H1 (cell line): ENCODE results near the gene PLGRKT. TPM values are rescaled to one million over a fixed set of nuclear protein-coding genes. Genes with fewer than 3 reads are reported as not detected.

Experiments used
- CTCF ChIA-PET: fragments of 300-600 bp; sonication (Branson Sonifier 250); formaldehyde crosslinking; loops from one replicate; lab custom pipeline; 2021; ENCODE audit not compliant: partially characterized antibody; lab: Charles Lee
- POLR2A ChIA-PET: fragments of 300-600 bp; sonication (Branson Sonifier 250); formaldehyde crosslinking; loops from one replicate; lab custom pipeline; 2021; ENCODE audit warnings: inconsistent platforms; ENCODE audit not compliant: partially characterized antibody; lab: Charles Lee
- DNase-seq, 2 experiments: peaks; one replicate each; pipeline versions ENCODE4 v3.0.0 to v3.0.0-alpha.2; 2010 to 2022; ENCODE audit warnings: low spot score in 2 of 2, low read depth in 1 of 2, mixed read lengths in 1 of 2
- FAIRE-seq: peaks from 2 replicates; lab custom pipeline; 2011; peaks lifted over from hg19 to GRCh38; lab: Jason Lieb, UNC
- H2AFZ ChIP-seq: 2 replicates; pipeline ENCODE4 v1.8.1; 2012; ENCODE audit warnings: low read length, inconsistent platforms
- H2AK5ac ChIP-seq: 2 replicates; pipeline ENCODE4 v1.6.1; 2013; ENCODE audit warnings: low read depth, low read length
- H2BK120ac ChIP-seq: replicated peaks from 2 replicates; pipeline ENCODE3; 2013; ENCODE audit warnings: low read depth, low read length, inconsistent platforms
- H2BK12ac ChIP-seq: 2 replicates; pipeline ENCODE4 v1.6.1; 2013; ENCODE audit warnings: low read depth, low read length
- H2BK15ac ChIP-seq: 2 replicates; pipeline ENCODE4 v1.6.1; 2013; ENCODE audit warnings: low read length
- H2BK20ac ChIP-seq: 2 replicates; pipeline ENCODE4 v1.6.1; 2013; ENCODE audit warnings: low read length
- H2BK5ac ChIP-seq: 2 replicates; pipeline ENCODE4 v1.6.1; 2013; ENCODE audit warnings: low read depth, low read length
- H3K14ac ChIP-seq: 2 replicates; pipeline ENCODE4 v1.6.1; 2013; ENCODE audit warnings: inconsistent platforms; ENCODE audit not compliant: insufficient read length
- H3K18ac ChIP-seq: 2 replicates; pipeline ENCODE4 v1.6.1; 2013; ENCODE audit warnings: low read length; ENCODE audit errors: extremely low read depth
- H3K23ac ChIP-seq: 2 replicates; pipeline ENCODE4 v1.6.1; 2013; ENCODE audit warnings: inconsistent platforms; ENCODE audit not compliant: insufficient read length
- H3K23me2 ChIP-seq: 2 replicates; pipeline ENCODE4 v1.6.1; 2013; ENCODE audit warnings: low read depth, low read length
- H3K27ac ChIP-seq: 2 replicates; pipeline ENCODE4 v1.6.1; 2011; ENCODE audit warnings: low read depth, low read length, inconsistent platforms
- H3K27me3 ChIP-seq, 4 experiments: replicated peaks in 1 of 4; 1 replicate in 1 of 4; 2 replicates in 3 of 4; pipeline versions ENCODE4 v1.6.1 to v1.8.1; 2011 to 2013; ENCODE audit warnings: low read length in 3 of 4, mild to moderate bottlenecking in 3 of 4, inconsistent platforms in 2 of 4, mixed read lengths in 2 of 4, moderate library complexity in 1 of 4; ENCODE audit not compliant: control insufficient read depth in 3 of 4, insufficient read depth in 3 of 4; ENCODE audit errors: extremely low read depth in 1 of 4
- H3K36me3 ChIP-seq, 4 experiments: 2 replicates each; pipeline versions ENCODE4 v1.6.1 to v1.8.1; 2011 to 2013; ENCODE audit warnings: mild to moderate bottlenecking in 4 of 4, low read length in 3 of 4, moderate library complexity in 2 of 4, control low read depth in 1 of 4, inconsistent platforms in 1 of 4; ENCODE audit not compliant: insufficient read depth in 4 of 4, control insufficient read depth in 2 of 4
- H3K4ac ChIP-seq: replicated peaks from 2 replicates; pipeline ENCODE3; 2013; ENCODE audit warnings: low read length, low read depth, mixed read lengths, inconsistent platforms; ENCODE audit not compliant: insufficient read length
- H3K4me1 ChIP-seq, 4 experiments: replicated peaks in 1 of 4; 1 replicate in 1 of 4; 2 replicates in 3 of 4; pipeline versions ENCODE4 v1.6.1 to v1.8.1; 2011 to 2013; ENCODE audit warnings: low read length in 3 of 4, inconsistent platforms in 2 of 4, mixed read lengths in 1 of 4; ENCODE audit not compliant: insufficient read depth in 4 of 4, control insufficient read depth in 3 of 4
- H3K4me2 ChIP-seq, 2 experiments: 2 replicates each; pipeline versions ENCODE4 v1.6.1 to v1.8.1; 2011 to 2013; ENCODE audit warnings: low read depth in 2 of 2, low read length in 2 of 2, control low read depth in 1 of 2, inconsistent platforms in 1 of 2, mild to moderate bottlenecking in 1 of 2; ENCODE audit not compliant: insufficient read depth in 1 of 2
- H3K4me3 ChIP-seq, 4 experiments: fragments of 200-600, 300-600 bp in 1 of 4; sonication (generic), shearing (Covaris generic), sonication (Bioruptor Twin) in 1 of 4; 2 replicates each; pipeline versions ENCODE4 v1.5.1 to v1.8.1; 2011 to 2016; ENCODE audit warnings: low read length in 4 of 4, low read depth in 3 of 4, control low read depth in 2 of 4, inconsistent platforms in 2 of 4, mild to moderate bottlenecking in 2 of 4, mixed read lengths in 1 of 4, moderate library complexity in 1 of 4; ENCODE audit not compliant: insufficient read depth in 2 of 4; ENCODE audit errors: extremely low read depth in 1 of 4
- H3K56ac ChIP-seq: replicated peaks from 2 replicates; pipeline ENCODE3; 2013; ENCODE audit warnings: low read depth, mild to moderate bottlenecking, mixed read lengths, low read length, inconsistent platforms; ENCODE audit not compliant: insufficient read length
- H3K79me1 ChIP-seq: 2 replicates; pipeline ENCODE4 v1.6.1; 2013; ENCODE audit warnings: low read depth, low read length, control low read depth
- H3K79me2 ChIP-seq, 2 experiments: 2 replicates each; pipeline versions ENCODE4 v1.6.1 to v1.8.1; 2012 to 2013; ENCODE audit warnings: low read length in 2 of 2, mild to moderate bottlenecking in 2 of 2, inconsistent platforms in 1 of 2; ENCODE audit not compliant: insufficient read depth in 2 of 2, control insufficient read depth in 1 of 2
- H3K9ac ChIP-seq, 4 experiments: replicated peaks in 1 of 4; 1 replicate in 1 of 4; 2 replicates in 3 of 4; pipeline versions ENCODE4 v1.6.1 to v1.8.1; 2011 to 2013; ENCODE audit warnings: low read depth in 3 of 4, low read length in 3 of 4, control low read depth in 2 of 4, mild to moderate bottlenecking in 2 of 4, moderate library complexity in 2 of 4, inconsistent platforms in 1 of 4; ENCODE audit errors: extremely low read depth in 1 of 4
- H3K9me3 ChIP-seq, 2 experiments: 2 replicates each; pipeline versions ENCODE4 v1.6.1 to v1.8.1; 2012 to 2013; ENCODE audit warnings: mild to moderate bottlenecking in 2 of 2, moderate library complexity in 2 of 2, control low read depth in 1 of 2, inconsistent platforms in 1 of 2, low read depth in 1 of 2, low read length in 1 of 2, mixed read lengths in 1 of 2; ENCODE audit not compliant: insufficient read depth in 2 of 2
- H4K20me1 ChIP-seq, 2 experiments: replicated peaks in 1 of 2; 2 replicates each; pipeline versions ENCODE3 to v1.8.1; 2011 to 2013; ENCODE audit warnings: inconsistent platforms in 2 of 2, low read length in 2 of 2, mild to moderate bottlenecking in 1 of 2; ENCODE audit not compliant: insufficient read depth in 2 of 2, control insufficient read depth in 1 of 2
- H4K5ac ChIP-seq: 2 replicates; pipeline ENCODE4 v1.6.1; 2013; ENCODE audit warnings: low read length, low read depth, mixed read lengths, inconsistent platforms; ENCODE audit not compliant: insufficient read length
- H4K8ac ChIP-seq: 2 replicates; pipeline ENCODE4 v1.8.0; 2013; ENCODE audit warnings: mild to moderate bottlenecking, moderate library complexity, low read length, inconsistent platforms; ENCODE audit not compliant: insufficient read depth; ENCODE audit errors: extremely low read depth
- H4K91ac ChIP-seq: replicated peaks from 2 replicates; pipeline ENCODE3; 2013; ENCODE audit warnings: low read length, mixed read lengths, inconsistent platforms; ENCODE audit not compliant: insufficient read length
- CBX8 ChIP-seq: fragments of 300-800, 300-1000 bp; sonication (generic); IDR thresholded peaks from 2 replicates; pipeline ENCODE4 v1.7.1; 2016; ENCODE audit warnings: low read depth, low read length, borderline replicate concordance
- CTBP2 ChIP-seq: IDR thresholded peaks from 2 replicates; pipeline ENCODE4 v1.7.0; 2011; ENCODE audit warnings: borderline replicate concordance, mild to moderate bottlenecking, moderate library complexity, mixed read lengths, low read length; ENCODE audit not compliant: insufficient read depth, insufficient read length
- KDM4A ChIP-seq: IDR thresholded peaks from one replicate; pipeline ENCODE4 v1.7.1; 2012; ENCODE audit warnings: low read depth, mild to moderate bottlenecking, moderate library complexity, low read length, inconsistent platforms; ENCODE audit not compliant: severe bottlenecking
- NRF1 ChIP-seq: IDR thresholded peaks from 2 replicates; pipeline ENCODE4 v1.6.1; 2011; ENCODE audit warnings: mild to moderate bottlenecking, low read depth, low read length, improper control_type of control experiment
- PHF8 ChIP-seq: fragments of 200-600 bp; sonication (generic); conservative IDR thresholded peaks from 2 replicates; pipeline ENCODE4 v1.7.1; 2012; ENCODE audit warnings: low read depth, mild to moderate bottlenecking, inconsistent platforms, low read length, moderate library complexity
- POLR2A ChIP-seq, 2 experiments: IDR thresholded peaks; 1 replicate in 1 of 2; 2 replicates in 1 of 2; pipeline ENCODE4 v1.6.1; 2011; ENCODE audit warnings: low read depth in 2 of 2, low read length in 2 of 2, mild to moderate bottlenecking in 2 of 2; ENCODE audit errors: control extremely low read depth in 1 of 2
- POU5F1 ChIP-seq: IDR thresholded peaks from 2 replicates; pipeline ENCODE4 v1.6.1; 2011; ENCODE audit warnings: low read depth, mild to moderate bottlenecking, low read length, moderate library complexity
- RBBP5 ChIP-seq: IDR thresholded peaks from 2 replicates; pipeline ENCODE4 v1.7.1; 2012; ENCODE audit warnings: low read depth, mild to moderate bottlenecking, inconsistent platforms, low read length, moderate library complexity, borderline replicate concordance
- RXRA ChIP-seq: IDR thresholded peaks from 2 replicates; pipeline ENCODE4 v1.6.1; 2011; ENCODE audit warnings: low read depth, mild to moderate bottlenecking, low read length, moderate library complexity; ENCODE audit not compliant: insufficient read depth
- SUZ12 ChIP-seq: fragments of 200-600 bp; sonication (generic); IDR thresholded peaks from 2 replicates; pipeline ENCODE4 v1.6.1; 2012; ENCODE audit warnings: mild to moderate bottlenecking, inconsistent platforms, low read length, moderate library complexity, mixed read lengths
- TAF7 ChIP-seq: optimal IDR thresholded peaks from 2 replicates; pipeline ENCODE3; 2011; ENCODE audit warnings: low read depth, mild to moderate bottlenecking, inconsistent platforms, low read length, moderate library complexity, borderline replicate concordance
- TCF12 ChIP-seq: IDR thresholded peaks from 2 replicates; pipeline ENCODE4 v1.6.1; 2011; ENCODE audit warnings: low read depth, mild to moderate bottlenecking, low read length
- WGBS, 2 experiments: shearing (Covaris generic) in 1 of 2; methylation state at CpG; one replicate each; pipeline versions ENCODE4 v1.1.6 to v1.1.7; 2013 to 2015; ENCODE audit warnings: low lambda C conversion rate in 2 of 2, mixed read lengths in 2 of 2, inconsistent platforms in 1 of 2, low coverage in 1 of 2, missing lambda C conversion rate in 1 of 2; ENCODE audit not compliant: insufficient replicate concordance in 2 of 2, insufficient coverage in 1 of 2, insufficient read length in 1 of 2; ENCODE audit errors: extremely low coverage in 1 of 2, missing lambda C conversion rate in 1 of 2; 5-methylcytosine and 5-hydroxymethylcytosine counted together
- polyA plus RNA-seq, 7 experiments: library from polyadenylated mRNA; depleted of rRNA in 3 of 7; stranded (reverse) in 5 of 7; unstranded in 2 of 7; fragments of >200 nt in 5 of 7; fragments of 200-250 nt in 2 of 7; gene quantifications; 1 replicate in 5 of 7; 2 replicates in 1 of 7; 4 replicates in 1 of 7; pipeline versions ENCODE4 v1.2.1 to v1.2.3, GENCODE V29; 2011 to 2013; ENCODE audit warnings: missing spikeins in 2 of 7, mixed read lengths in 2 of 7
- total RNA-seq: library from RNA; stranded (reverse); fragmentation: NEBNext Ultra II Directional; extraction: Animal tissue kit (Norgen Biotek cat#: 25700); gene quantifications from 2 replicates; pipeline ENCODE4 v1.2.1, GENCODE V29; 2021

The PLGRKT gene
- total and polyA plus RNA-seq, 2 of the 8 experiments (the other 6 are each of a cell fraction or from before 2014, with no cell fraction given): 5.4 to 15.7 TPM

DNA sequence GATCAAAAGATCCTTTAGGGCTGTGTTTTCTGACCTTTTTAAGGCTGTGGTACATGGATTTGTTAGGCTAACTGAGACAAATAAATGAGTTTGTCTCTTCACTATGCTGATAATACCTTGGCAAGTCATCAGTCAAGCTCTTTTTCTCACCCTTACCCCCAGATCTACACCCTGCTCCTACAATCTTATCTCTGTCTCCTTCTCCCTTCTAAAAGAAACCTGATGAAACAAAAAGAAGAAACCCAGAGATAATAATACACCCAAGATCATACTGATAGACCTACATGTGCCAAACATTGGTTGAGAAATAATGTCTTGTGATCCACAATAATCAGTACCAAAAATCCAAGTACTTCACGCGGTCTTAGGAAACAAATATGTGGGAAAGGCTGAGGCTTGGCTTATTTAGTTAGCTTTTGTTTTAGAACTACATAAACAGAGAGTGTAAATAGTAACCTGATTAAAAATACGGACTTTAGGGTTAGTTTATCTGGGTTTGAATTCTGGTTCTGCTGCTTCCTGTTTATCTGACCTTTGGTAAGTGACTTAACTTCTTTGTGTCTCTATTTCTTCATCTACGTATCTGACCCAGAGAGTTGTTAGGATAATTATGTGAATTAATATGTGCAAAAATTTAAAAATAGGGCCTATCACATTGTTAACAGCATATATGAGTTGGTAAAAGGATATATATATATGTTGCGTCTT, 47.8 kb upstream of the PLGRKT start:
- no peak overlapping the region for H2AFZ ChIP-seq
- 93% methylated on average over 5 of the region's 5 CpGs; no CpG with 5 or more reads in 1 of the 2 experiments for WGBS, 2 experiments

More for the DNA sequence above, 47.8 kb upstream of the PLGRKT start:
- Histone ChIP-seq H2AK5ac (no peak overlapping the region), H2BK120ac (no peak overlapping the region), H3K9me3 (peaks cover 0 to 4% of the 10 kb centered on the region in 2 experiments; a peak in 1 of 4 replicates), H3K23ac (no peak overlapping the region), H3K56ac (no peak overlapping the region), H3K9ac (no peak overlapping the region), H4K20me1 (no peaks in the 10 kb centered on the region), H3K4me3 (no peak overlapping the region), H3K27me3 (no peaks in the 10 kb centered on the region), H3K18ac (no peak overlapping the region), H3K79me2 (no peaks in the 10 kb centered on the region), H3K4ac (no peak overlapping the region), H3K27ac (no peak overlapping the region), H4K5ac (no peak overlapping the region), H3K4me1 (no peaks in the 10 kb centered on the region), H4K8ac (no peak overlapping the region), H2BK15ac (no peak overlapping the region), H2BK20ac (no peak overlapping the region), H2BK12ac (no peak overlapping the region), H2BK5ac (no peak overlapping the region), H3K4me2 (no peak overlapping the region), H3K36me3 (no peaks in the 10 kb centered on the region), H4K91ac (no peak overlapping the region), H3K14ac (no peak overlapping the region), H3K79me1 (no peaks in the 10 kb centered on the region), H3K23me2 (no peaks in the 10 kb centered on the region)
- FAIRE-seq (no peak), DNase-seq (no peak)
- CTCF ChIA-PET: interaction anchor here (0.8 to 1.7 kb wide), 2 partner anchors 16 to 23 kb away, joined by 3 to 4 read pairs; no protein-coding TSS in a partner anchor
- no peak for TF ChIP-seq CBX8
- TF ChIP-seq NRF1: no peak
- no peak for TF ChIP-seq RBBP5
- TF ChIP-seq TCF12: no peak
- no peak for TF ChIP-seq POU5F1
- TF ChIP-seq PHF8: no peak
- TF ChIP-seq POLR2A (IDR thresholded peaks at IDR 0.05; ENCODE audit: control extremely low read depth in 1 of 2, low read depth in 2 of 2, low read length in 2 of 2): no peak
- no peak for TF ChIP-seq TAF7
- no peak for TF ChIP-seq SUZ12
- TF ChIP-seq CTBP2: no peak
- TF ChIP-seq KDM4A: no peak
- no peak for TF ChIP-seq RXRA
- POLR2A ChIA-PET: interaction anchor here (0.8 kb wide), 1 partner anchor 142 kb away, joined by 3 read pairs; no protein-coding TSS in a partner anchor
